Measurements from ENCODE around the gene GLI1. TPM values are rescaled to one million over a fixed set of nuclear protein-coding genes. Genes with fewer than 3 reads are reported as not detected.

GLI1 gene
- total RNA-seq, 1 donor from 2014 or later = 0.96 TPM

DNA sequence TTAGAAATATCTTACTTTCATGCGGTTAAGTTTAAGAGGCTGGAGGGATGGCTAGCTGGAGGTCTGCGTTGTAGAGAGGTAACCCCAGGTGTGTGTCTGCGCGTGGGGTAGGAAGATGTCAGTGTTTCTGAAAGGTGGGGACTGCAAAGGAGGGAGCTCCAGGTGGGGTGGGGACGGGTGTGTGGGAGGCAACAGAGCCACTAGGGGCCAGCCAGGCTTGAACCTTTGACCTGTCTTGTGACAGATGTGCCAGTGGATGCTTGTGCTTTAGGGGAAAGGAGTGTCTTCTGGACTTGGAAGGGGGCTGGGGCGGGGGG lies 841 bp downstream of the GLI1 start:
- Mint-ChIP-seq H3K27ac (no peak overlapping the region), H3K36me3 (ENCODE audit: low read depth) (no peaks in the 10 kb centered on the region), H3K4me3 (peak overlapping the region; percentile 78), H3K27me3 (peaks cover 20% of the 10 kb centered on the region), H3K4me1 (peaks cover 52% of the 10 kb centered on the region), H3K9me3 (no peaks in the 10 kb centered on the region)
- DNase-seq = peak; percentile 74
- intact Hi-C loops (cut with micrococcal nuclease) = loop anchor here (5.0 kb wide), 2 partner anchors 162 to 282 kb away; no protein-coding TSS in a partner anchor

GRCh38 chr12:57460841-57461275 lies 1.3 kb downstream of the GLI1 start:
- no peak for DNase-seq
- Mint-ChIP-seq H3K27ac (no peak overlapping the region), H3K9me3 (no peaks in the 10 kb centered on the region), H3K36me3 (ENCODE audit: low read depth) (no peaks in the 10 kb centered on the region), H3K4me3 (peak overlapping the region; percentile 89), H3K27me3 (peaks cover 20% of the 10 kb centered on the region), H3K4me1 (peaks cover 48% of the 10 kb centered on the region)
- intact Hi-C loops (cut with micrococcal nuclease) = loop anchor here (5.0 kb wide), 2 partner anchors 161 to 281 kb away; no protein-coding TSS in a partner anchor

DNA sequence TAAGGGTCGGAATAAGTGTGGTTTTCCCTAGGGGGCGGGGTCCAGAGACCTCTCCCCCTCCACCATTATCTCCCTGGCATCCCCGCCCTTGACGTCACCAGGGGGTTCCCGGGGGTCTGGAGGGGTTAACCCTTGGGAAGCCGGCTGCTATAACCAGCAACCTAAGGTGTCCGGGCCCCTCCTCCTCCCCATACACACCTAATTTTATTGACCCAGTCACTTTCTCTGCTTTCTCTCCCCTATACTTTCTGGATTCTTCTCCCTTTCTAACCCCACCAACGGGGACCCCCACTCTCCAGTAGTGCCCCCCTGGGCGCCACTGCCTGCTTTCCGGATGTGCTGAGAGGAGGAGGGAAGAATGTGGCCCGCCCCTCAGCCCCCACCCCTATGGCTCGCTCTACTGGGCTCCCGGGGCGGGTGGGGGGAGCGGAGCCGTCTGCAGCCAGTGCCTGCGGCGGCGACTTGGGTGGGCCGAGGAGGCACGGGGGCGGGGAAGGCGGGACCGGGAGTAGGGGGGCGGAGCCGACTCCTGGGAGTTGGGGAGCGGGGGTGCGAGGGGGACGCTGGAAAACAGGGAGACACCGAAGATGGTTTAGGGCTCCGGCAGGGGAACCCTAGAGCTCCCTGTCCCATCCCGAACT lies 1.8 kb downstream of the GLI1 start:
- Mint-ChIP-seq H3K36me3 (ENCODE audit: low read depth) (peaks cover 1% of the 10 kb centered on the region), H3K9me3 (no peaks in the 10 kb centered on the region), H3K27me3 (peaks cover 20% of the 10 kb centered on the region), H3K27ac (peak overlapping the region; percentile 74), H3K4me1 (peaks cover 45% of the 10 kb centered on the region), H3K4me3 (peak overlapping the region; percentile 89)
- intact Hi-C loops (cut with micrococcal nuclease) = loop anchor here (5.0 kb wide), 2 partner anchors 161 to 281 kb away; no protein-coding TSS in a partner anchor
- peak; percentile 76 for DNase-seq

GRCh38 chr12:57461917-57462250 lies 2.3 kb downstream of the GLI1 start:
- DNase-seq = peak; percentile 68
- Mint-ChIP-seq H3K27me3 (peaks cover 20% of the 10 kb centered on the region), H3K27ac (peak overlapping the region; percentile 74), H3K4me1 (peaks cover 45% of the 10 kb centered on the region), H3K4me3 (peak overlapping the region; percentile 89), H3K9me3 (no peaks in the 10 kb centered on the region), H3K36me3 (ENCODE audit: low read depth) (peaks cover 2% of the 10 kb centered on the region)
- intact Hi-C loops (cut with micrococcal nuclease) = loop anchor here (1.0 to 5.0 kb wide), 4 partner anchors 16 to 280 kb away; partner anchors contain the start of gene MBD6

- H3K27ac Mint-ChIP-seq = peak overlapping the region; percentile 79
- H3K4me3 Mint-ChIP-seq = peak overlapping the region; percentile 89
- peak; percentile 97 for DNase-seq
- H3K4me1 Mint-ChIP-seq = peaks cover 49% of the 10 kb centered on the region
- H3K27me3 Mint-ChIP-seq = peaks cover 20% of the 10 kb centered on the region
- peaks cover 7% of the 10 kb centered on the region for H3K36me3 Mint-ChIP-seq (ENCODE audit: low read depth)
- H3K9me3 Mint-ChIP-seq = no peaks in the 10 kb centered on the region
- intact Hi-C loops (cut with micrococcal nuclease) = loop anchor here (1.0 to 5.0 kb wide), 4 partner anchors 16 to 280 kb away; partner anchors contain the start of gene MBD6
These were observed 2.8 kb downstream of the GLI1 start for GRCh38 chr12:57462251-57462911.

DNA sequence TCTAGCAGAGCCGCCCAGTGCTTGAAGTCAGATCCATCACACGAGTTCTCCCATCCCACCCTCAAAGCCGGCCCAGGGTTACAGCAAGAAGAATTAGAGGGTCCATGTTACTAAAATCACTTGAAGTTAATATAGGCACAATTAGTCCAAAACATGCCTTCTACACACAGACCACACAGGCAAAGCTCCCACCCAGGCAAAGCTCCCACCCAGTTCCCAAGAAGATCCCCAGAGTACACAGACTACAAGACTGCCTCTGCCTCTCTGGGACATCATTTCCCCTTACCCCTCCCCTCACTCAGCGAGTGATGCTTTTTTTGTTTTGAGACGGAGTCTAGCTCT lies 3.3 kb downstream of the GLI1 start:
- Mint-ChIP-seq H3K36me3 (ENCODE audit: low read depth) (peaks cover 12% of the 10 kb centered on the region), H3K4me1 (peaks cover 49% of the 10 kb centered on the region), H3K9me3 (no peaks in the 10 kb centered on the region), H3K27ac (peak overlapping the region; percentile 79), H3K27me3 (peaks cover 20% of the 10 kb centered on the region), H3K4me3 (peak overlapping the region; percentile 89)
- DNase-seq = no peak
- intact Hi-C loops (cut with micrococcal nuclease) = loop anchor here (1.0 to 5.0 kb wide), 4 partner anchors 15 to 279 kb away; partner anchors contain the start of gene MBD6

- H3K27ac Mint-ChIP-seq = no peak overlapping the region
- H3K36me3 Mint-ChIP-seq (ENCODE audit: low read depth) = peaks cover 23% of the 10 kb centered on the region
- intact Hi-C loops (cut with micrococcal nuclease) = loop anchor here (5.0 kb wide), 2 partner anchors 158 to 278 kb away; no protein-coding TSS in a partner anchor
- no peaks in the 10 kb centered on the region for H3K9me3 Mint-ChIP-seq
- peaks cover 20% of the 10 kb centered on the region for H3K27me3 Mint-ChIP-seq
- peaks cover 39% of the 10 kb centered on the region for H3K4me1 Mint-ChIP-seq
- no peak overlapping the region for H3K4me3 Mint-ChIP-seq
- DNase-seq = no peak
These were observed 5.0 kb downstream of the GLI1 start for GRCh38 chr12:57464569-57464968.

DNA sequence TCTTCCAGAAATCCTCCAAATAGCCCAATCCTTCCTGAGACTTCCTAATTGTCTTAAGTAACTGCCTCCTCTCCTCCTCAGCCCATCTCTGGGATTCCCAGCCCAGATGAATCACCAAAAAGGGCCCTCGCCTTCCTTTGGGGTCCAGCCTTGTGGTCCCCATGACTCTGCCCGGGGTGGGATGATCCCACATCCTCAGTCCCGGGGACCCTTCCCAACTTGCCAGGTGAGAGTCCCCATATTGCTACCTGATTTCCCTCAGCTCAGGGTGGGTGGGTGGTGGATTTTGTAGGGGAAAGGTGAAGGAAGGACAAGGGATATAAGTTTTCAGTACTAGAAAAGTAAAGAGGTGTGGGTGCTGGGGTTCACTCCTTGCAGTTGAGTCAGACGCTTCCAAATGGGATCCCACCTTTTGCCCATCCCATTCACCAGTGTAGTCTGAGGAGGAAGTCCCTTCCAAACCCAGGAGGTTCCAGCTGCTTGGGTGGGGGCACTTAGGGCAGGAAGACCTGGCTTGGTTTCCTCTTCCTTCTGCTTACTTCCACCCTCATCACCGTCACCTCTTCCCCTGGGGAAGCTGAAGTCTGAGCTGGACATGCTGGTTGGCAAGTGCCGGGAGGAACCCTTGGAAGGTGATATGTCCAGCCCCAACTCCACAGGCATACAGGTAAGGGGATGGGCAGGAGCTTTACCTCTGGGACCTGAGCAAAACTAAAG lies 5.6 kb downstream of the GLI1 start:
- no peak overlapping the region for H3K27ac Mint-ChIP-seq
- H3K27me3 Mint-ChIP-seq = peaks cover 17% of the 10 kb centered on the region
- peaks cover 26% of the 10 kb centered on the region for H3K36me3 Mint-ChIP-seq (ENCODE audit: low read depth)
- H3K9me3 Mint-ChIP-seq = no peaks in the 10 kb centered on the region
- intact Hi-C loops (cut with micrococcal nuclease) = no loop called here
- no peak for DNase-seq
- peaks cover 37% of the 10 kb centered on the region for H3K4me1 Mint-ChIP-seq
- H3K4me3 Mint-ChIP-seq = no peak overlapping the region

DNA sequence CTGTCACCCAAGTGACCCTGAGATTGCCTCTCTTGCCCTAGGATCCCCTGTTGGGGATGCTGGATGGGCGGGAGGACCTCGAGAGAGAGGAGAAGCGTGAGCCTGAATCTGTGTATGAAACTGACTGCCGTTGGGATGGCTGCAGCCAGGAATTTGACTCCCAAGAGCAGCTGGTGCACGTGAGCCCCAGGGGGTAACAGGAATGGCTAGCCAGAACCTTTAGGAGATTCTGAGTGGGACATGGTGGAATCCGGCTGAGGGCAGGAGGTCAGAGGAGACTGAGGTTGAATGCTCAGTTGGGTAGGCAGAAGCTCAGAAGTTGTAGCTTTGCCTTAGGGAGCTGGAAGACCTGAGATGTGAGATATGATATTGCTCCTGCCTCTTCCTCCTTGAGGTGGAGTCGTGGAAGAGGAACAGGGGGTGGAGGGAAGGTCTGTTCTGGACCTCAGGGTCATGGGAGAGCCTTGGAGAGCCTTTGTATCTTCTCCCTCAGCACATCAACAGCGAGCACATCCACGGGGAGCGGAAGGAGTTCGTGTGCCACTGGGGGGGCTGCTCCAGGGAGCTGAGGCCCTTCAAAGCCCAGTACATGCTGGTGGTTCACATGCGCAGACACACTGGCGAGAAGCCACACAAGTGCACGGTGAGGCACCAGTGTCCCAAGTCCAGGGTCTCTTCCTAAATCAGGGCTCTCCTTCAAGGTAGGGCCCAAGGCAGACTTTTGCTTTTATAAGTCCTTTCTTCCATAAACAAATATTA lies 6.3 kb downstream of the GLI1 start:
- H3K9me3 Mint-ChIP-seq = no peaks in the 10 kb centered on the region
- H3K36me3 Mint-ChIP-seq (ENCODE audit: low read depth) = peaks cover 28% of the 10 kb centered on the region
- no peak overlapping the region for H3K27ac Mint-ChIP-seq
- intact Hi-C loops (cut with micrococcal nuclease) = no loop called here
- H3K4me1 Mint-ChIP-seq = peaks cover 33% of the 10 kb centered on the region
- peak; percentile 56 for DNase-seq
- no peak overlapping the region for H3K4me3 Mint-ChIP-seq
- peaks cover 13% of the 10 kb centered on the region for H3K27me3 Mint-ChIP-seq

GRCh38 chr12:57467212-57467874 lies 7.8 kb downstream of the GLI1 start:
- no peak overlapping the region for H3K27ac Mint-ChIP-seq
- H3K9me3 Mint-ChIP-seq = no peaks in the 10 kb centered on the region
- H3K27me3 Mint-ChIP-seq = peaks cover 8% of the 10 kb centered on the region
- peaks cover 24% of the 10 kb centered on the region for H3K4me1 Mint-ChIP-seq
- no peak overlapping the region for H3K4me3 Mint-ChIP-seq
- H3K36me3 Mint-ChIP-seq (ENCODE audit: low read depth) = peaks cover 38% of the 10 kb centered on the region
- intact Hi-C loops (cut with micrococcal nuclease) = no loop called here
- DNase-seq = no peak

DNA sequence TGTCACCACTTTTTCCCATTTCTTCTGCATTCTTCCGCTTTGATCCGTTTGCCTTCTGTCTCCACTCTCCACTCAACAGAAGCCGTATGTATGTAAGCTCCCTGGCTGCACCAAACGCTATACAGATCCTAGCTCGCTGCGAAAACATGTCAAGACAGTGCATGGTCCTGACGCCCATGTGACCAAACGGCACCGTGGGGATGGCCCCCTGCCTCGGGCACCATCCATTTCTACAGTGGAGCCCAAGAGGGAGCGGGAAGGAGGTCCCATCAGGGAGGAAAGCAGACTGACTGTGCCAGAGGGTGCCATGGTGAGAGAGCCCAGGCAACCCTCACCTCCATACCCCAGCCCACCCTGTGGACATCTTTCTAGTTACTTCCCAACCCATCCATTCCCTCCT lies 8.3 kb downstream of the GLI1 start:
- DNase-seq = no peak
- peaks cover 43% of the 10 kb centered on the region for H3K36me3 Mint-ChIP-seq (ENCODE audit: low read depth)

DNA sequence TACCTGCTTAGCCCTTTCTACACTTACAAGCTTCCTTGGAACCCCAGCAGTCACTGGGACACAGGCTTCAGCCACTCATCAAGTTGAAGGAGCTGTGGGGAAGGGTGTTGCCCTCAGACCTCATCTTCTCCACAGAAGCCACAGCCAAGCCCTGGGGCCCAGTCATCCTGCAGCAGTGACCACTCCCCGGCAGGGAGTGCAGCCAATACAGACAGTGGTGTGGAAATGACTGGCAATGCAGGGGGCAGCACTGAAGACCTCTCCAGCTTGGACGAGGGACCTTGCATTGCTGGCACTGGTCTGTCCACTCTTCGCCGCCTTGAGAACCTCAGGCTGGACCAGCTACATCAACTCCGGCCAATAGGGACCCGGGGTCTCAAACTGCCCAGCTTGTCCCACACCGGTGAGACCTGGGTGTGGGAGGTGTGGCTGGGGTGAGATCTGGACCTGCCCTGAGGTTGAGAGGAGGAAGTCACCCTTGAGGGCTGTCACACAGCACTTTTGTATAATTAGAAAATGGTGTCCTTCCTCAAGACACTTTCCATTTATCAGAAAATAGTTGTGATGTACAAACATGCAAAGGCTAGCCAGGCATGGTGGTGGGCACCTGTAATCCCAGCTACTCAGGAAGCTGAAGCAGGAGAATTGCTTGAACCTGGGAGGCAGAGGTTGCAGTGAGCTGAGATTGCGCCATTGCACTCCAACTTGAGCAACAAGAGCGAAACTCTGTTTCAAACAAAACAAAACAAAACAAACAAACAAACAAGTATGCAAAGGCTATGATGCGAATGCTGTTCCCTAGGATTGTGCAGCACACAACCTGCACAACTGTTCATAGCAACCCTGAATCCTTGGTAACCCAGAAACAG lies 9.9 kb downstream of the GLI1 start:
- Mint-ChIP-seq H3K27me3 (no peaks in the 10 kb centered on the region), H3K4me3 (no peak overlapping the region), H3K4me1 (peaks cover 25% of the 10 kb centered on the region), H3K27ac (no peak overlapping the region), H3K36me3 (ENCODE audit: low read depth) (peaks cover 55% of the 10 kb centered on the region), H3K9me3 (no peaks in the 10 kb centered on the region)
- DNase-seq = no peak
- intact Hi-C loops (cut with micrococcal nuclease) = loop anchor here (10.0 kb wide), 1 partner anchor 225 kb away; the partner anchor contains the start of gene OS9

More for the DNA sequence above, 8.3 kb downstream of the GLI1 start:
- H3K4me3 Mint-ChIP-seq = no peak overlapping the region
- no peak overlapping the region for H3K27ac Mint-ChIP-seq
- no peaks in the 10 kb centered on the region for H3K9me3 Mint-ChIP-seq
- H3K27me3 Mint-ChIP-seq = peaks cover 3% of the 10 kb centered on the region
- H3K4me1 Mint-ChIP-seq = peaks cover 24% of the 10 kb centered on the region
- intact Hi-C loops (cut with micrococcal nuclease) = no loop called here

Measured in activated CD4-positive, alpha-beta T cell treated with anti-CD3 and anti-CD28 coated beads, Interleukin-2, amount 10 ng/mL, durations not matched to agents 24 days and 14 days (primary cell).